ENCODE data around the gene CADM1.

Gene CADM1

DNA sequence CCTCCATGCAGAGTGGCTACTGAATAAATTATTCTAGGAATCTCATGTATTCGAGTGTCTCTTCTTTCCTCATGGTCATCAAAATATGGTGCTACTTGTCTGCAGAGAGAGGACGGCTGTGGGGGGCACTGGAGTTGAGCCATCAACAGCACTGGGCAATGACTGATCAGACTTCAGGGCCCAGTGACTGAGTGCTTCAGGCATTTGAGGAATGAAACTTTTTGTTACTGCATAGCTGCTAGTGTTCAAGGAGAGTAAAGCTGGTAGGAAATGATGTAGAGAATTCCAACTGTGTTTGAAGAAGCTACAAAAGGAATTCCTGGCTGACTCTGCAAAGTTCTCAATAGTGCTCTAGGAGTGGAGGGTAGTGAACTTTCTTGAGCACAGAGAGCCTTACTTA, 277.7 kb downstream of the CADM1 start:
- DNase-seq, result no peak

DNA sequence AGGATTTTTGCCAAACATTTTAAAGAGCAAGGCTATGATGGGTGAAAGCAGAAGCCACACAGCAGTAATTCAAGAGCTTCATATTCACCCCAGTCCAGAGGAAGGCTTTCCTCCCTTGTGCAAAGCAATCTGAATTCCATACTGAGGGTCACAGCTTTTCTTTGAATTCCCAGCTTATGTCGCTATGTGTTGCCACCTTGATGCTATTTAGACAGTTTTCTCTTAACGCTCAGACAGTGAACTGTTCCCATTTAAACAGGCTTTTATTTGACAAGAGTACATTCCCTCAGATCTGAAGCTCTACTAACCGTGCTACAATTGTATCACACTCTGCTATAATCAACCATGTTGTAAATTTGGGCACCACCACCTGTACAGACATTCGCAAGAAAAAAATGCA, 279.7 kb downstream of the CADM1 start:
- DNase-seq, result no peak

DNA sequence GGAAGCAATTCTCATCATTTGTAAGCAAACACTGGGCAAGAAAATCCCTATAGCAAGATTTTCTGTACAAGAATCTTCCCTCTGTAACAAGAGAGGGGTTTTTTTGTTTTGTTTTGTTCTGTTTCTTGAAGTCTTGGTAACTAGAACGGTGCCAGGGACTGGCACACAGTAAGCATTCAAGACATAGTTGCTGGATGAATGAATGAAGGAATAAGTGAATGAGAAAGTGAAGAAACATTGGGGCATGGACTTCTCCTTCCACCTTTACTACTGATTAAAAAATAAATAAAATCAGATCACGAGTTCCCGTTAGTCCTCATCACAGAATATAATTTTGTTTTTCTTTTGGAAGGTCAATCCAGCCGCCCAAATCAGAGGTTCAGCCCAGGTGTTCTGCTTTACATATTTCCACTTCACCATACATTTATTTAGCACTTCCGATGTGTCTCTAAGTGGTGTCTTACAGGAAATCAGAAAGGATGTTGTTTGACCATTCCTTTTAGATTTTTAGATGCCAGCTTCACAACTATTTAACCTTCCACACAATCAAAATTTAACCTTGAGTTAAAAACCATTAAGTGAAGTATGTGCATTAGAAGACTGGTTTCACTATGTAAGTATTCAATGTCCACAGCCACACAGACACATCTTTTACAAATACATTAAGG, 281.2 kb downstream of the CADM1 start:
- DNase-seq, result no peak

DNA sequence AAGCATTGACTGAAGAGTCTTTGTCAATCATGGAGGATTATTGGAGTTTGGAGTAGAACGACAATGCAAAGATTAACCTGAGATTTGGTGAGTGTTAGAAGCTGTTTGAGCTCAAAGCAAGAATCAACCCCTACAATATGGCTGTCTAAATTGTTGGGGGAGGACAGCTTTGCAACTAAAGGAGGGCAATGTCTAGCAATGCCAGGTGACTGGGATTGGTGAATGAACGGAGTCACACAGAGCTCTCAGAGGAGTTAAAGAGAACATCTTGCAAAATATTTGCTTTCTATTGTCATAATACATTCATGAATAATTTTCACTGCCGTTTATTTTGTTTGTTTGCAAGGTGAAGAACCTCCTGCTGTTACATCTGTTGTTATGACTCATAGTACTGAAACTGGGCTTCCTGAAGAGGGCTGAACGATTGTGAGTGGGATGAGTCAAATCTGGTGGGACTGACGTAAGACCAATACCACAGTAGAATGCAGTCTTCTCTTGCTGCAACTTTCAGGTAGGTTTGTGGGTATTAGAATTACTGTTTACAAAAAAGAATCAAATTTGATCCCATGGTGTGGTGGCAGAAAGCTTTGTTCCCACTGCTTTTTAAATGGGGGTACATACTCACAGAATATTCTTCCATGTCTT, 281.9 kb downstream of the CADM1 start:
- DNase-seq, result peak; percentile 42 to 65

DNA sequence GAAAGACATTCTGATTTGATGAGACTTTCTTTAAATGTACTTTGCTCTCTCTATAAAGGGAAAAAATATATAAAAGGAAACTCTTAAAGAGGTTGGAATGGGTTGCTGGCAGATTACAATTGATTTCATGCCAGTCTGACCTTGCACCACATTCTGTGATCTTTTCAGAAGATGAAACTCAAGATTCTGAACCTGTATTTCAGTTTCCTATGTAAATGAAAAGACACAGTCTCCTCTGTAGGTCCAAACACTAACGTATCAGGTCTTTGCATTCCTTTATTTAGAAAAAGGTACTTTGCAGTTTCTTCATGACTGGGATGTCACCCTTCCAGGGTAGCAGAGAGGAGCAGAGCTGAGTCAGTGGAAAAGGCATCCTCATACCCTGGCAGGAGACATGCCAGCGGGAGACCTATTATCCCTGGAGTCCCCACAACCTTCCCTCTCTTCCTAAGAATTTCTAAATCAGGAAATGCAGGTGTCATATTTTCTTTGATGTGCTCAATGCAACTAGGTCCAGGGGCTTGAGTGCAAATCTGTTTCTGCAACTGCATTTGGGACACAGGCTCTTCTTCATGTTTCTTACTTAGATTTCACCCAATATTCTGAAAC, 282.6 kb downstream of the CADM1 start:
- no peak for DNase-seq

DNA sequence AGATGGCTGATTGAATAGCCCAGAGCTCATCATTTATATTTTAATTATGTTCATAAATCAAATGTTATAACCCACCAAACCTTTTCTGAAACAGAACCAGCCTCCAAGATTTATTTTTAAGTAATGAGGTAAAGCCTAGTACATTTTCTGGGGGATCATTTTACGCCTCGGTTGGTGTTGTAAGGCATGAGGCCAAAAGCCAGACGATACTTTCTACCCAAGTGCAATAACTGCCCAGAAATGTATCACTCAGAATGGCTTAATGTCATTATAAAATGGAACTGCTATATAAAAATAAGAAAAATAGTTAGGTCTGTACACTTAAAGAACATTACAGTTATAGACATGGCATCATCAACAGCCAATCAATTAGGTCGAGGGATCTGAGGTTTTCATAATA, 283.3 kb downstream of the CADM1 start:
- no peak for DNase-seq

DNA sequence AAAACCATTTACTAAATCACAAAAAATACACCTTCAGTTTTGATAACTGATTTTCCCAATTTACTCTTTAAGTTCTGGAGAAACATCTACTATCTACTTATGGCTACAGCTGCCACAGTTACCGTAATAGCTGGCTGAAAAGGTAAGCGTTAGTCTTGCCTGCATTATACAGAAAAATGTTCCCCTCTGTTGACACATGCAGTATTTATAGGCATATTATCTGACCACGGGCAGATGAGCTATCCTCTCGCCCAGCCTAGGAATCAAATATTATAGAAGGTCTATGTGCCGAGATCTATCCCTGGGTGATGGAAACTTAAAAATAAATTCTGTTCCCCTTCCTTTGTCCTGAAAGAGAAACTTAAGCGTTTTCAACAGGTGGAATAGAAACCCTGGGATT, 283.8 kb downstream of the CADM1 start:
- no peak for DNase-seq

DNA sequence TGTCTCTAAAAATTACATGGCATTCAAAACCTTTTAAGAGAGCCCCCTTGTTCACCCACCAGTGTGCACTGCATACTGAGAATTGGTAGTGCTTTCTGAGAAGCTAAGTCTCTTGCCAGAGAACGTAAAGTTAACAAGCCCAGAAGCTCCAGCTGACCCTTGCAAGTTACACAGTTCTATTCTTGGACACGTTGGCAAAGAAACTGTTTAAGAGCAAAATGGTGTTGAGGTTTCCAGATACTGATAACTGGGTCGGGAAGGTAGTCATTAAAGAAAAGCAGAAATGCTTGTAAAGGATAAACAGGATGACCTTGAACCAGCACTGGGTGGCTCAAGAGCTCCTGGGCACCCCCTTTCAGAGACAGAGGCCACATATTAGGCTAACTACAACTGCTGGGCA, 284.8 kb downstream of the CADM1 start:
- no peak for DNase-seq

DNA sequence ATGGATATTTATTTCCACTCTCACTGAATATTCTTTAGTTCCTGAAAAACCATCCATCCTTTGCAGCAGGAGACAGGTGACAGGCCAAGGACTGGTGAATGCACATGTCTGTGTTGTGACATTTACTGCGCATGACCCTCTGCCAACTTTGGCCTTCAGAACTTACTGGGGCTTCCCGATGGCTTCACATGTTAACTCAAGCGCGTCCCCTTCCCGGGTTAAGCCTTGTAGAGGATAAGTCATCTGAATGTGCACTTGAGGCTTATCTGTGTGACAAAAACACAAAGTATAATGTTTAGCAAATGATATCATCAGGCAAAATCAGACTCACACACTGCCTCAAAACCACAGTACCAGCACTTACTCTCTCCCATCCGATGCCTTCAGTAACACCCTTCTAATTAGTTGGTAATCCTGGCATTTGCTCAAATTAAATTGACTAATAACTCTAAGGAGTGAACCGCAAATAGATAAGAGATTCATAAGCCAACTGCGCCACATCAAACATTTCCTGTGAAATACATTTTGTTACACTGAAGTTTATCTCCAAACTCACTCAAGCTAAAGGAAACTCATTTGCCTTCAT, 286.4 kb downstream of the CADM1 start:
- DNase-seq, result no peak

DNA sequence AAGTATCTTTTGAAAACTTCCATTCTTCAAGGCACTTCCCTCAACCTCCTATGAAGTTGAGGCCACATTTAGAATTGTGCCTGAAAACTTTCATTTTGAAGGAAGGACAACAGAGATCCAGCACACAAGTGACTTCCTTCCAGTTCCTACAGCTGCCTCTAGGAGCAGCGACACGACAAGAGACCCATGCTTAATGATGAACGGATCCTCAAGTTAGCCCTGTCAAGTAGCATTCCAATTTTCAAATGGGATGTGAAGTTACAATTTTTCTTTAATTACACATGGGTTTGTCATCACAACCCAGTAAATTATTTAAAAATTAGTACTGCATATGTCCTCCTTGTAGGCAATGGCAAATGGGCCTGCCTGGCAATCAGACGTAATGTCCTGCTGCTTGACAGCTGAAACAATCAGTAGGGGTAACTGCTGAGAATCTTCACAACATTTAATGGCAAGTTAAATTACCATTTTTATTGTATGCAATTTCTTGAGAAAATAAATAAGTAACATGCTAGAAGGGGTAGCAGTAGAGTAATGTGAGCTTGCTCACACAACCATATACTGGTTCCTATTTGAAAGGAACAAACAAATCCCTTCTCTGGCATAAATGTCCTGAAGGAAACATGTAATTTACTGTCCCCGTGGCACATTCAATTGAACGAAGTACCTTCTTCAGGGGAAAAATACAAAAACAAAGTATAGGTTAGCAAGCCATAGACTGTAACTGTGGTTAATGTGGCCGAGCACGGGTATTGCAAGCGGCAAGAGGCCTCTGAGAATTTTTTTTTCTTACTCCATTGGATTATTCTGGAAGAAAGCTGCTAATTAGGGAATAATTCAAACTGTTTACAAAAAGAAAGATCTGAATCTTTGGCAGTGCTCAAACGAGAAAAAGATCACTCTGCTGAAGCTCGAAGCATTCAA, 288.3 kb downstream of the CADM1 start:
- no peak for DNase-seq

DNA sequence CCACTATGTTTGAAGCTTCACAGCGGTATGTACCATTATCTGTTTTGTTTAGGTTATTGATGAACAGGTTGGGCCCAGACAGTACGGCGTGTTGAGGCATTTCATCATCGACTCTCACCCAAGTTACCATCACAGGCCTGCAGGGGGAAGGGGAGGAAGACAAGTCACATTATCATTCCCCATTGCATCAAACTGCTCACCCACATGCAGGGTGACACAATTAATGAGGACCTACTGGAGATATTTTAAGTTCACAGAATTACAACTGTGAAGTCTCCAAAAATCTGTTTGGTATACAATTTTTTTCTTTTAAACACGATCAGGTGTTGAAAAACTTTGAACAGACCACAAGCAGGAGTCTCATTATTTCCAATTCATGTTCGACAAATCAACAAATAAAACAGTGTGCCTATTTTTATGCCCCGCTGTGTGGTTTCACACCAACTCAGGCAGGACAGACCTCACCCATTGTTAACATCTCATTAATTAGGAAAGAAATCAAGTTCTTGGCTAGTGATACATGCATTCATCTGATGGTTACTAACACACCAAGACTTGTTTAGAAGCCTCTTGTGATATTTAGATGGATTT, 289.5 kb downstream of the CADM1 start:
- no peak for DNase-seq

DNA sequence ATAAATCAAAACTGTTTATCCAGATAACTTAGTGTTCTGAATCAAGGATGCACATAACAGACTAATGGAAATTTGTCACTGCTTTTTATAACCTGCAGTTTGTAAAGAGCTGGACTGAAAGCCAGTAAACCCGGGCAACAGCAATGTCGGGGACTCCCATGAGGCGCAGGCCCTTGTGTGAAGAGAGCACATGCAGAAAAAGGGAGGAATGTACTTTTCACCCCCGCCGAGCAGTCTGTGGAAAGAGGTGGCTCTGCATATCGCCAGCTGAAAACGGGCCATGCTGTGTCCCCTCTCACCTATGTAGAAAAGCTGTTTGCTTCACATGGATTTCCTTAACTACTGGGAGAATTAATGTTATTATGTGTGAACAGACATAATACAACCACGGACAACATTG, 291.2 kb downstream of the CADM1 start:
- DNase-seq, result no peak

DNA sequence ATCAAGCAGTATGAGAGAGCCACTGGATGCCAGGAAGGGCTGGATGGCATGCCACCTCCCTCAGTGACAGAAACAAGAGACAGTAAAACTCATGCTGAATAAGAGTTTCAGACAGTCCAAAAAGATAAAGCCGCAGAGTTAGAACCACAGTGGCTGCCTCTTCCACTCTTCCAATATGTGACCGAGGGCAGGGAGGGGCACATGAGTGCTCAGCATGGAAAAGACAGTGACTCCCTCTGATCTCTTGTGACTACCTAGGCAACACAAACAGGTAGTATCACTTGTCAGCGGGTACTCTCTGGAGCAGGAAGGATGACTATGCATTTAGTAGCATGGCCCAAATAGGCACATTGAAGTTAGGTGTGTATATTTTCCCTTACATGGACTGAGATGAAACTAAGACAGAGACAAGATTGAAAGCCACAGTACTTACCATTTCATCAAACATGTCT, 295.4 kb downstream of the CADM1 start:
- no peak for DNase-seq

DNA sequence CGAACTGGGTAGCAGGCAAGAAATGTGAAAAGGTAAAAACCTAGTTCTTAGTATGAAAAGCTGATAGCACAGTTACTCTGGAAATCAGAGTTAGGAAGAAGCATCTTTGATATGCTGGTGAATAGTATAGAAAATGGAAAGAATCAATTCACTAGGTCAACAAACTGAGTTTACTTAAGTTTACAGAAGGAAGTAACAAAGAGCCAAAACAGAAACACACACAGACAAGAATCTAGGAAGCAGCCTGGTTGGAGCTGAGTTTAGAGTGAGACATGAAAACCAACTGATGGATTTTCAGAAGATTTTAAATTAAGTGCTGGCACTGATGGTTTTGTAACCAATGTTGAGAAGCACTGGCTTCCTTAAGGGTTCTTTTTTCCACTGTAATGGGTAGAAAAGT, 296.3 kb downstream of the CADM1 start:
- no peak for DNase-seq

DNA sequence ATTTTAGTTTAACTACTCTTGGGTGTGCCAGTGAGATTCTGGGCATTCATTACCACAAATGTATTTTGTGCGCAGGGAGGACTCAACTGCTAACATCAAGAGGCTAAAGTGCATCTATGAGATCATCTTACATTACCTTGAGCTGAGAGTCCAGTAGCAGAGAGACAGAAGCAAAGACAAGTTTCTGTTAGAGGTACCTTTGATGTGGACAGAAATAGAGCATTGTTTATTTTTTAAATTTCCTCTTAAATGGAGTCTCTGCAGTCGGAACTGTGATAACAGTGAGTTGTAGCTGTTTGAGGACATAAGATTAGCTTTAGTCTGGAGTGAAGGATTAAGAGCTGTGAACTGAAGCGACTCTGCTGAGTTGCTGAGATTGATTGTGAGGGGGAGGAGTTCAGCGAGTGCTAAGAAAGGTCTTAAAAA, 297.0 kb downstream of the CADM1 start:
- no peak for DNase-seq

DNA sequence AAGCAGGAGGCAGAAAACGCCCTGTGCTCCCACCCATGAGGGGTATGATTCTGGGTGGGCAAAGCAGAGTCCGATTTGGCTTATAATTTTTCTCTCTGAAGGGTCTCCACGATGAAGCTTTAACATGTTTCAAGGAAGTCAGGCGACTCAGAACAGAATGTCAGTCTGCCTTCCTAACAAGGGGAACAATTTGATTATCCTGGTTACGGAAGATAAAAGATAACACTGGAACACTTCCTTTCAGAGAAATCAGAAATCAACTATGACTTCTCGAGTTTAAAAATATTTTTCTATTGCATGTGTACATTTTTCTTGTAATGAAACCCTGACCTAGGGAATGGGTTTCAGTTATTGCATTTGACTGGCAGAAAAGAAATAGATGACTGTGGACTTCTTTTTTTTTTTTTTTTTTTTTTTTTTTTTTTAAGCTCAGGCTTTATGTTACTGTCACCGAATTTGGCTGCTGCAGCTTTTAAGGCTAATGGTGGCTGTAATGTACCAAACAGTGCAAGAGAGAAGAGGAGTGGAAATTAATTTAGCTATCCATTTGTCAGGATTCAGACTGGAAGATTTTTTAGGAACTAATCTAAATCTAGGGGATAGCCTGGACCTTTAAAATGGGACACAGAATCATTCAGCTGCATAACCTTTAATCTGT, 297.7 kb downstream of the CADM1 start:
- DNase-seq, result no peak

DNA sequence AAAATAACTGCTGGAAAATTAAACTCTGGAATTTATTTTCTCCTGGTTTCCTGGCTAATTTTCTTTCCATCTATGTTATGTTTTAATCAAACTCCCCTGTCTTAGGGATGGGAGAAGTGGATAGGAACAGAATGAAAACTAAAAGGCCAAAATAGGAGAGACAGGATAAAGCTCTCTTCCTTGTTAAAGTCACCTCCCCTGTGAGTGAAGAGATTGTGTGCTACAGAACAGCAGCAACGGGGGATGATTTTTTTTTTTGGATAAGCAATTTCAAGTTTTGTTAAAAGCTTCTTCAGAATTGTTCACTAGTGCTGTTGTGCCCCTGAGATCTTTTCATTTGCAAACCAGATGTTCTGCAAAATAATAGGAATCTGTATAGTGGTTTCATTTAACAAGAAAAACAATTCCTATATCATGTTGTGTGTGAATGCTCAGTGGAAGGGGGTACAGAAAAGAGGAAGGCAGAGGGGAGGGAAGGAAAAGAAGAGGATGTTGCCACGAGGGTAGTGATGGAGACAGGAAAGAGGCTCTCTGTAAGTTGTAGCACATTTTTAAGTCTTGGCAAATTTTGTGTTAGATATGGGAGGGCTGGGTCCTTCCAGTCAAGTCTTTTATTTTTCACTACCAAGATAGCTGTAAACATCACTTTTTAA, 301.2 kb downstream of the CADM1 start:
- no peak for DNase-seq

DNA sequence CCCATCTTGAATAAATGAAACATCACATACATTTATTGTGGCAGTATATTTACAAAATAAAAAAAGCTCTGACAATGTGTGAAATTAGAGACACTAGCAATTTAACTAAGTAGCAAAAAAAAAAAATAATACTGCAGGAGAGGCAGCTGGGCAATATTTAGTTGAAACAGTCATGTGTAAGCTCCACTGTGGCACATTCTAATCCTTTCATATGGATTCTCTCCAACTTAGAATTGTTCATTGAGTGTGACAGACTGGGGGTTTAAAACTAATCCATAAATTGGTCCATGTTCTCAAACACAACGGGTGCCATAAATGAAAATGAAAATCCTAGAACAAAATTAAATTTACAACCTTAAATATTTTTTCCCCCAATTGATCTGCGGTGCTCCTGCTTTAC, 302.1 kb downstream of the CADM1 start:
- DNase-seq, result no peak

DNA sequence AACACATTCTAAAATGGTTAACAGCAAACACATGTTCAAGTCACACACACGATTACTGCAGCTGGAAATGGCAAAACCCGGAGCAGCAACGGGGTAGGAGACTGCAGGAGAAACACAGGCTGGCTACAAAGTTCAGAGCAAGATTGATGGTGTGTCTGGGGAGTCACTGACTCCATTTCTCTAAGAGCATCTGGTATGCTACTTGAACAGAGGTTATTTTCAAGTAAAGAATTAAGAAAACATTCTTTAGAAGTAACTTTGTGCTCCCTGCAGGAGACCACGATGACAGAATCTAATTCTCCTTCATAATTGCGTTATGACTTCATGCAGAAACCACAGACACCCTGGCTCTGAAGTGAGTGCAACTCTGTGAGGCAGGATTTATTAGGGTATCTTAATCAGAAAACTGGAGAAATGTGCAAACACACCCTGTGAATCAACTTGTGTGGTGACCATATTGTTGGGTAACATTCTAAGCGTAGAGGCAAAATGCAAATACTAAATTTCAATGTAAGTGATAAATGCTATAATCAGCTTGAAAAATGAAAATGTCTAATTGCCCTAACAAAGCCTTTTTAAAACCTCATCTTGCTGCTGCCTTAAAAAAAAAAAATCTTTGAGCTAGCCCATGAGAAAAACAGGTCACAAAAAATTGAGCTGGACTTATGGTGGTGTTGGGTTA, 303.0 kb downstream of the CADM1 start:
- no peak for DNase-seq

DNA sequence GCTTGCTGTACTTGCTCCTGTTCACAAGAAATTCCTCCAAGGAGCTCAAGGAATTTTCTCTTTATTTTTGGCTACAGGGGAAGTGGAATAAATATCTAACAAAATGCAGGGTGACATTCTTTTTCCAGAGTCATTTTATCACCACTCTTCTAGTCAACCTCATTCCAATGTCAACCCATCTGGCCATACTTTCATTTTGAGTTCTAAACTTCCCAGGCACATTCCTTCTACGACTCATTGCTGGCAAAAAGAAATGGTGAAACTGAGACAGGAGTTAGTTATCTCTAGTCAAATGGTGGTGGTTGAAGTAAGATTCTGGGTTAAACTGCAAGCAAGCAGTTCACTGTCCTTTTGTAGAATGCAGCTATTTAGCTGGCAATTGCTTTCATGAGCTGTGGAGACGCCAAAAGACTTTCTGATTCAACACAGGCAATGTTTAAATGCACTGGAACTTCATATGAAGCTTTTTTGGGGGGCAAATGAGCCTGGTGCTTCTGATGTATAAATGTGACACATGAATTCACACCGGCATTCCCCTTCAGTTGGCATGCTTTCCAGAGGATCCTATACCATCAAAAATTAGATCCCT, 304.6 kb downstream of the CADM1 start:
- no peak for DNase-seq
